GM19035 (cell line): ENCODE data around the gene RAB24.

Experiments used
- ATAC-seq: cut with Tn5 transposase; IDR thresholded peaks from one replicate; pipeline ENCODE4 v1.9.1; 2021; ENCODE audit not compliant: unreplicated experiment

RAB24 gene

DNA sequence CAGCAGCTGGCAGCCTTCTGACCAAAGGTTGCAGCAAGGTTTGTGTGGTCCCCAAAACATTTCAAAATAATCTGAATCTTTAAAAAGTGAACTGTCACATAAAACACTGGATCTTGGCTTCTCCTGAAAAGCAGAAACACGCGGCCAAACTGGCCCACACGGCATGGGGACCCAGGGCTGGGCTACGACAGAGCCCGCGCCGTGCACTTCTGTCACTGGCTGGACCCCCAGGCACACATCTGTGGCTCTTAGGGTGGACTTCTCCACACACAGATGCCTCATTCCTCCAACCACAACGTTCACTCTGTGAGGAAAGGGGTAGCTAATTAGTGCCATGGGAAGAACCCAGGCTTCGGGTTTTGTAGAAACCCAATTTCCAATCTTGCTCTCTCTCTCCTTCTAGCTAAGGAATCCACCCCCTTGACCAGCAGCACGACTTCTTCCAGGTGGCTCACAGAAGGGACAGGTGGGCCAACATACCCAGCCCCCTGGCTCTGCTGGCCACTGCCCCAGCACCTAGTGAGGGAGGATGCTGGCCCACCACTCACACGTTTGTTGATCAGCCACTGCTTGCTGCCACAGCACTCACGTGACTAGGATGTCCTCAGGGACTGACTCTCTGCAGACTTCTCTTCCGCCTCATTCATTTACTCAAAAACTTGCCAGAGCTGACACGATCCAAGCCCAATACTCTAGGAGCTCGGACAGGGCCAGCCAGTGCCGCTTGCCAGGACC lies 30.1 kb upstream of the RAB24 start:
- ATAC-seq: no peak

DNA sequence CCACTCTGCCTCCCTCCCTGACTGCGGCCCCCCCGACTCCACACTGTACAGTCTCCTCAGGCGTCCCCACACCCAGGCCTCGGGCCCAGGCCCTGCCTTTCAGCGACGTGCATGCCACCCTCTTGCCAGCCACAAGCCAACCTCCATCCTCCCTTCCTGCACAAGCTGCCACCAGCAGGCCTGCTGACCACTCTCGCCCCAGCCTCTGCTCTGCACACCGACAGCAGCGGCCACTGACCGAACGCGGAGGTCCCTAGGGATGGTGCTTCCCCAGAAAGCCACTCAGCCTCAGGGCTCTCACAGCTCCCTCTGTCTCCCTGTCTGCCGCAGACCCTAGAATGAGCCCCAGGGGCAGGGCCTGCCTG lies 29.4 kb upstream of the RAB24 start:
- no peak for ATAC-seq

DNA sequence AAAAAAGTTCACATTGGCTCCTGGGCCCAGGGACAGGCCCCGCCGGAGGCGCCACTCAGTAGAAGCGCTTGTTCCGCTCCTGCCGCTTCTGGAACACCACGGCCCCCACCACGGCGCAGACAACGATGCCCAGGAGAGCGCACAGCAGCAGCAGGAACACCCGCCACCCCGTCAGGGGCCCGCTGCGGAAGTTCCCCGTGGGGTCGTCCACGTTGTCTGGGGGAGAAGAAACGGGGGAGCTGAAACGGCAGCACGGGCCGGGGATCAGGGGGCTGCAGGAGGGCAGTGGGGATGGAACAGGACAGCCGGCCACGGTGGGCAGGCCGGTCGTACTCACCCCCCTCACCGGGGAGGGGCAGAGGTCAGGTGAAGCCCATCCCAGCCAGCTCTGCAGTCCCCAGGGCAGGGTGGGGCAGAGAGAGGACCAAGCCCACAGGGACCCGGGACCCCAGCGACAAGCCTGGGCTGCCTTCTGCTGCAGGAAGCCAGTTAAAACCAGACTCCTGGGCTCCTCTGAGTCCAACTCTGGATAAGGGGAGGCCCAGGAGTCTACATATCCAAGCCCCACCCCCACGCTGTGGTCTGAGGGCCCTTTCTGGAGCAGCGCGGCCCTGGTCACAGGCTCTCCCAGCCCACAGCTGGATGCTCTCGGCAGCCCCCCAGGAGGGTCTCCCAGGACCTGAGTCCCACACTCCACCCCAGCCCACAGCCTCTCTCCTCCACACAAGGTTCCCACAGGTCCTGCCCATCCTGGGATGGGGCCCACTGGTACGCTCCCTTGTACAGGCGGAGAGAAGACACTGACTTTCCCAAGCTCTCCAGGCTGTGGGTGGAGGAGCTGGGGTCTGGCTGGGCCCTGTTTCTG lies 28.7 kb upstream of the RAB24 start:
- no peak for ATAC-seq

DNA sequence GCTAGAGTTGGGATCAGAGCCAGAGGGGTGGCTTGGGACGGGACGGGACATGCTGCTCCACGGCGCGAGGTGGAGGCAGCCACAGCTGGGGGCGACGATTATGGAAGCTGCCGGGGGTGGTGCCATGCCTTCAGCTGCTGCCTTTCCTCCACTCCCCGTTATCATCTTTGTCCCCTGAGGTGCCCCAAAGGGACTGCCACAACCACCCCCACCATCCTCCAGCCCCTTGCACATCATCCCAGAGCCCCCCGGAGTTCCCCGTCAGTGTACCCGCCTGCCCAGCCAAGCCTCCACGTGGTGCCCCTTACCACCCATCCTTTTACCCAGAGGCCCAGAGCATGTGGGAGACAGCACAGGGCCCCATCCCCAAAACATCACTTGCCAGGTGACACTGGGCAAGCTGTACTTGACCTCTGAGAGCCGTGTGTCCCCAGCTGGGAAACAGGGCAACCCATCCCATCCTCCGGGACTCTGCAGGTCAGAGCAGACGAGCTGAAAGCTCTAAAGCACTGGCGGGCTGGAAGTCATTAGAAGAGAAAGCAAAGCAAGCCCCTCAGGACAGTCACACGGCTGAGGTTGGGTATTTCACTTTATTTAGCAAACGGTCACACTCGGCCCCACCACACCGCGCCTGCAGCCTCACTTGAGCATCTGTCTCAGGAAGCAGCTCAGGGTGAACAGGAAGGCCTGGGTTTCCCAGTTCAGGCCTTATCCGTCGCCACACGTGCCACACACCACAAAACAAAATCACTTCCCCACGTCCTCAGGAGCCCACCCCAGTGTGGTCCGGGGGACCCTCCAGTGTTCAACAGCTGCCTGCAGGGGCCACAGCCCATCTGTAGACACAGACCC lies 27.7 kb upstream of the RAB24 start:
- no peak for ATAC-seq

DNA sequence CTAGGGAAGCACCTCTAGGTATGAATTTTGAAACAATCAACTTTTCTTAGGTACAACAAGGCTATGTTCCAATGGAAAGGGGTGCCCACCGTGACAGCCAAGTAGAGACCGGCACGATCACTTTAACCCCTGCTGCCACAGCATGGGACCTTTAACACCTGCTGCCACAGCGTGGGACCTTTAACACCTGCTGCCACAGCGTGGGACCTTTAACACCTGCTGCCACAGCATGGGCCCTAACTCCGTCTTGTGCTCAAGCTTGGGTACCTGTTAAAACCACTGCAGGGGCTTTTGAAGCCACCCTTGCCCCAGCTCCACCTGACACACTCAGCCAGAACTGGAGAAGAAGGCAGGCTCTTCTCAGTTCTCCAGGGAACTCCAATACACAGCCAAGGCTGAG lies 26.4 kb upstream of the RAB24 start:
- no peak for ATAC-seq

DNA sequence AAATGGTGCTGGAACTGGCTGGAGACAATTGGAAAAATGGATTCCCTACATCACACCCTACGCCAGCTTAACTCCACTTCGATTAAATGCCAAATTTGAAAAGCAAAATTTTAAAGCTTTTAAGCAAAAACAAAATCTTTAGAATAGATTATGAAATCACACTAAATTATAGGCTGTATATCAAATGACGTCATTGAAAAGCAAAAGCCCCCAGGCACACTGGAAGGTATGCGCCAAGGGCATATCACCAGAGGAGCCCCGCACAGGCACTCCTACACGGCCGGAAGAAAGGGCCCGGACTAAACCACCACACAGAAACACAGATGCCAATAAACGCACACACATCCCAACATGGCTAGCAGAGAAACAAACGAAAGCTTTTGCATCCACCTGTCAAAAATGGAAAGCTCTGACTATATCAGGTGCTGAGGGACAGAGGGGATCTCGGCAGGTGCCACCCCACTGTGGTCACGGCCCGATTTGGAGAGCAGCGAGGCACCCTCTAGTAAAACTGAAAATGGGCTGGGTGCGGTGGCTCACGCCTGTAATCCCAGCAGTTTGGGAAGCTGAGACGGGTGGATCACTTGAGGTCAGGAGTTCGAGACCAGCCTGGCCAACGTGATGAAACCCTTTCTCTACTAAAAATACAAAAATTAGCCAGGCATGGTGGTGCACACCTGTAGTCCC lies 25.2 kb upstream of the RAB24 start:
- ATAC-seq: no peak

DNA sequence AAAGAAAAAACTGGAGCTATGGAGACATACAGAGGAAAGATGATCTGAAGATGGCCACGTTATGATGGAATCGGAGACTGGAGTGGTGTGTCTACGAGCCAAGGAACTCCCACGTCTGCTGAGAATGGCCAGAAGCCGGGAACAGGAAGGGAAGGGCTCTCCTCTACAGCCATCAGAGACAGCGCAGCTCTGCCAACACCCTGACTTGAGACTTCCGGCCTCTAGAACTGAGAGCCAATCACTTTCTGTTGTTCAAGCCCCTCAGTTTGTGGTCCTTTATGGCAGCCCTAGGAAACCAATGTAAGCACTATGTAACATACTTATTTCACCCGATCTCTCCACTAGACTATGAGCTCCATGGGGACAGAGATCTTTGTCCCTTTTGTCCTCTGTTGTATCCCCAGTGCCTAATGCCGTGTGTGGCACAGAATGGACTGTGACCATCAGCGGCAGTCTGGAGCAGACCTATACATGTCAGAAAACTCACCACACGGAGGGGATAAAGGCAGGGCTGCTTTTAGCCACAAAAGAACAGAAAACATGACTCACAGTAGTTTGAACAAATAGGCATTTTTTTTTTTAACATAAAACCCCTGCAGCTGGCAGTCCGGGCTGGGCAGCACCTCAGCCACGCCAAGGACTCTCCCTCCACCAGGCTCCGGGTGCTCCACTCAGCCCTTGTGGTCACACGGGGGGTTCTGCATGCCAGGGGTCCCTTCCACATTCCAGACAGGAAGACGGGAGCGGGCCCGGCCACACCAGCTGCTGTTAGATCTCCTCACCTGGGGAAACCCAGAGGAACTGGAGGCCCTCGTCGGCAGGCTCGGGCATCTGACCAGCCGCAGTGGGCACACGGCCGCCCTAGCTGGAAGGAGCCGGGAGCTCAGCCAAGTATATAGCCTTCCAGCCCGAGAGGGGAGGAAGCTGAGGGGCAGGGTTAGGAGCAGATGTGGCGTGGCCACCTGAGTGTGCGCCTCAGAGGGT lies 24.3 kb upstream of the RAB24 start:
- ATAC-seq: no peak

DNA sequence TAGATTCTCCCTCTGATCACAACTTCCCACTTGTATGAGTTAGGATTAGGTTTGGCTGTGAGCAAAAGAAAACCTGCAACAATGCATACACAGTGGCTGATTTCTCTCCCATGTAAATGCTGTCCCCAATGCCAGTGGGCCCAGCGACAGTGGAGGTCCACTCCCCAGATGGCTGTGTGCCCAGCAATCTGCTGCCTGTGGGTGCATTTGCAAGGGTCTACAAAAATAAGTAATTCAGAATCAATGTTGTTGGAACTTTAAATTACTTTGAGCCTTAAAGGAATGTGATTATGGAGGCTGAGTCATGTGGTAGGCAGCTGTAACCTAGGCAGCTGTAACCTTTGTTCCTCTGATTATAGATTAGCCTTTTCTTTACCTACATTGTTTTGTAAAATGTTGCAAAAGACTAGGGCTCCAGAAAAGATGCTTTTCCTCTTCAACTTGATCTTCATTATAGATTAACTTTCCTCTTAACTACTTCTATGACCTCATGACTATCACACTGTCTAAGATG lies 22.4 kb upstream of the RAB24 start:
- no peak for ATAC-seq

DNA sequence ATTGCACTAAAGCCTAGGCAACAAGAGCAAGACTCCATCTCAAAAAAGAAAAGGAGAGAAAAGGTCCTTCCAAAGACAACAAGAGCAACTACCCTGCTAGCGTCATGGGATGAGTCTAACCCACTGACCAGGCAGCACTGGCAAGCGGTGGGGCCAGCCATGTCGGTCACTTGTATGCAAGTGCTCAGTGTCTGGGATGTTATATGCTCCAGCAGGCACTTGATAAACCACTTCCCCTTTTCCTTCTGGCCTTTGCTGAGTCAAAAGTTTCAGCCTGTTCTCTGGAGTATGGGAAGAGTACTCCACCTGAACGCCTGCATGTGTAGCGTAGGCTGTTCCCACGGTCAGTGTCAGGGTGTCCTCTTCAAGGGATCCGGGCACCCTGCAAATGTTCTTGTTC lies 17.4 kb upstream of the RAB24 start:
- no peak for ATAC-seq

DNA sequence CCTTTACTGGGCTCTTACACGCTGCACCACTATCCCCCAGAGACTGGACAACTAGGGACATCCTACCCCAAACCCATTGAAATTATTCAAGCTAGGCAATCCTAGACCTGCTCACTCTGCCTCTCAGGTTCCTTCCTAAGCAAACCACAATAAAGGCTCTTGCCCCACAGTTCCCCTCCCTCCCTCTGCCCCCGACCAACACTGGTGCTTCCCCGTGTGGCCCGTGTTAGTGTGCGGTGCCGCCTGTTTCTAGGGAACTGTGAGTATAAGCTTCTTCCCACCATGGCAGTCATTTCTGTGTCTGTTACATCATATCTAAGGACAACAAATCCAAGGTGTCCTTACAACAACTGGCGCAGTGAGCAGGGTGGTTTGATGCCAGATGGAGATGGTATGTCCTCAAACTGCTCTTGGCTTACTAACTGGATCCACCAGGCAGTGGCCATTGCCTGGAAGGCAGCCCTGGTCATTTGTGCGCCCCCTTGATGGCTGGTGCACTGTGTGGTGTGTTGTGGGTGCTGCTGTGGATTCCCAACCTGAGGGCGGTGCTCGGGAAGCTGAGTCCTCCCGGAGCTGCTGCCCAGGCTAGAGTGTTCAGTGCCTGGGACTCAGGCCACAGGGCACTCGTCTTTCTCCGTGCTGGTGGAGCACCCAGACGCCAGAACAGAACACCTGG lies 16.5 kb upstream of the RAB24 start:
- no peak for ATAC-seq

DNA sequence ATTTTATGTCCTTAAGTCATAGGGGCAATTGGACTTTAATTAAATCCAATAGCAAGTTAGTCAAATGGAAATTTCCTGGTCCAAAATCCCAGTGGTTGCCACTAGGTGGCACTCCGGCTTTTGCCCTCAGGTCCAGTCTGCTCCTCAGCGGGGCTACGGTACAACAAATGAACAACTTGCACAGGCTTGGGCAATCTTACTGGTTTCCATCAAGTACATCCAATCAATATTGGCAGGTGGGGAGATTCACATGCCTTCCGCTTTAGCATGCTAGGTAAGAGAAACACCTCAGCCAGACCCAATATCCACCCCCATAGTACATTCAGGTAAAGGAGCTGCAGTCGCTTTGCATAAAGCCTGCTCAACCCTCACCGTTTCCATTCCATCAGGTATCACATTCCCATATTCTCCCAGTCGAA lies 14.4 kb upstream of the RAB24 start:
- no peak for ATAC-seq

DNA sequence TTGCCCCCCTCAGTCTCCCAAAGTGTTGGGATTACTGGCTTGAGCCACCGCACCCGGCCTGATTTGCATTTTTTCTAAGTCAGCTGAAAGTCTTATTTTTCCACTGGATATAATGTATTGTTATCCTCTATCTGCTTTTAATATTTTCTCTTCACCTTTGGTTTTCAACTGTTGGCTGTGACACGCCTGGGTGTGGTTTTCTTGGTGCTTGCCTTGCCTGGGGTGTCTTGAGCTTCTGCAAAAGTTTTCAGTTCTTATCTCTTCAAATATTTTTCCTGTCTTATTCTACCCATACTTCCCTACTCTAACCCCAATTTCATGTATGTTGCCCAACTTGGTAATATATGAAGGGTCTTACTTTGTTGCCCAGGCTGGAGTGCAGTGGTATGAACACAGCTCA lies 12.5 kb upstream of the RAB24 start:
- no peak for ATAC-seq

DNA sequence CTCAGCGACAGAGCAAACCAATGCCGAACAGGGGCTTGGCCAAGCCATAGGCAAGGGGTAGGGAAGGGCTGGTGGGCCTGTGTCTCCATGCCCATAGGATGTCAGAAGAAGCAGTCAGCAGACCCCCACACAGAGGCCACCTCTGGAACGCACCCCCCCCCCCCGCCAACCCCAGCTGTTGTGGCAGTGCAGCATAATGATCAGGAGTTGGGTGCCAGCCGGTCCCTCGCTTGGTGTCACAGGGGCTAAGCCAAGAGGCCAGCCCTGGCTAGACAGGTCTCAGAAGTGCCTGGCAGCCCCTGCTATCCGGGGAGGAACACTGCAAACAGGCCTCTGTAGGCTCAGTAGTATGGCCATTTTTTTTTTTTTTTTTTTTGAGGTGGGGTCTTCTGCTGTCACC lies 11.9 kb upstream of the RAB24 start:
- no peak for ATAC-seq

DNA sequence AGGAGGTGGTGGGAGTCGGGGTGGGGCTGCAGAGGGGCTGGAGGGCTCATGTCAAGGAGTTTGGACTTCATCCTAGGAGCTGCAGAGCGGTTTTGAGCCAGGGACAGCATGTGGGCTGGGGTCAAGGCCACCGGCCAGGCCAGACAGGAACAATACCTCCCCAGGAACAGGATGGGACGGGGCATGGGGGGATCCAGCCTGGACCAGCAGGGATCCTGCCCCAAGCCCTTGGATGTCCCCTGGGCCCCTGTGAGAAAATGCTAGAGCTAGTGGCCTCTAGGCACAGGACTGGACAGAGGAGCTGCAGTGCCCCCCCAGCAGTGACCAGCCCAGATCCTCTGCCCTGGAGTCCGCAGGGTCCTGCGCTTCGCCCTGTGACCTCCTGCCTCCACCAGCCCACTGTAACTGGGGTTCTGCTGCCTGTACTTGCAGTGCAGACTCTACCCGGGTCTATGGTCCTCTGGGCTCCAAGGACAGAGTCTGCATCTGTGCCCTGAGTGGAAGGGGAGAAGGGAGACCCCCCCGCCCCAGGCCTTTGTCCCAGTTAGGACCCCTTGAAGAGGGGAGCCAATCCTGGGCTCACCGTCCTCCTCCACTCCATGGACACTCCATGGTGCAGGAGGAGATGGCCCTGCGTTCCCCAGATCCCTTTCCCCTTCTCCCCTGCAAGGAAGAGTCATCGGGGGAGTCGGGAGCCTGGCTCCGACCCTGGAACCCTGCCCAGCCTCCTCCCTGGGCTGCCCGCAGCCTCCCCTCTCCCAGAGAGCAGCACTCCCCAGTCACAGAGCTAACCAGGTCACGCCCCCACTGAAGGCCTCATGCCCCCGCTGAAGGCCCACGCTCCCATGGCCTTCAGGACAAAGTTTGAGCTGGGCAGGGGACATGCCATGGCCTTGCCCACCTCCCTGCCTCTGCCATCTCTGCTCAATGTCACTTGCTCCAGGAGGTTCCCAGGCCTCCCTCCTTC lies 11.1 kb upstream of the RAB24 start:
- no peak for ATAC-seq

DNA sequence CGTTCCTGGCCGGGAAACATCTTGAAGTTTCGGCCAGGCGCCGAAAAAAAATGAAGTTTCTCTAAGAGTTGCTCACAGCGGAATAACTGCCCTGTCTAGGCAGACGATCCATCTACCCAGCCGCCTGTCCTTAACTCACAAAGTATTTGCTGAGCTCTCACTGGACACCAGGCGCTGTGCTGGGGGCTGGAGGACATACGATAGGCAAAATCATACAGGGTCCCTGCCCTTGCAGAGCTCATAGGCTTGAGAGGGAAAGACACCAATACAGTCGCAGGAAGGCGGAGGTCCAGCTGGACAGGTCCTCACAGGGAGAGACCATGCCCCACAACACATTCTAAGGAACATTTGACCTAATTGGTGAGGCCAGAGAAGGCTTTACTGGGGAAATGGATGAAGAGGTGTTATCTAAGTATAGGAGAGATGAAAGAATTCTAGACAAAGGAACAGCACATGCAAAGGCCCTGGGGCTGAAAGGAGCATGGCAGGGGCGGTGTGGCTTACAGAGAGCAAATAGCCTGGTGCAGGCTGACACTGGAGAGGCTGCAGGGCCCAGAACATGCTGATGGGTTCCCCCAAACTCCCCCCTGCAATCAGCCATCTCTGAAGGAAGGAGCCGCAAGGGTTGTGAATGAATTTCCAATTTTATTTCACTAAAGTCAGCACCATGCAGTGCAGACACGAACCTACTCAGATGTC lies 10.2 kb upstream of the RAB24 start:
- no peak for ATAC-seq

DNA sequence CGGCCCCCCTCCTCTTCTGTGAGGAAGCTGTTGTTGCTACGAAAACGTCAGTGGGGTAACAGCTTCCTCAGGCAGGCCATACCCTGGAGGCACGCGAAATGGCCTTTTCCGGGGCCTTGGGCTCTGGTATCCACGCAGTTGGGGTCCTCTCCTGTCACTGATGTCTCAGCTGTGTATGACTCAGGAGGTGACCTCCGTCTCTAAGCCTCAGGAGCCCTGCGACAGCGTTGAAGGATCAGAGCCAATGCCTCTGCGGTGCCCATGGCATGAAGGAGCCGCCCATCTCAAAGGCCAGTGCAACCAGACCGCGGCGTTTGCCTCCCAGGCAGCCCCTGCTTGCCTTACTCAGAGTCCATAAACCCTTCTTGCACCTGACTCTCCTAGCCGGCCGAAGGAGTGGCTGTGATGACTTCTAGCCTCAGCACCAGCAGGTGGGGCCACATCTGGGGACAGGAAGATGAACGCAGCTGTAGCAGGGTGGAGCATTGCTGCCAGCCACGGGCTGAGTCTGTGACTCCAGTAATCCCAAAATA lies 9.2 kb upstream of the RAB24 start:
- ATAC-seq: peak; percentile 21
